ENCODE data around the gene ANKRD22. TPM values are rescaled to one million over a fixed set of nuclear protein-coding genes. Genes with fewer than 3 reads are reported as not detected.

ANKRD22 gene
- total and polyA plus RNA-seq, 2 donors from 2014 or later: 3.6 to 6.5 TPM

Other genes starting within 250 kb of the ANKRD22 start
- not detected for gene LIPF, start 187.4 kb downstream of the ANKRD22 start, total RNA-seq
- gene LIPF, start 187.4 kb downstream of the ANKRD22 start, polyA plus RNA-seq (ENCODE audit: insufficient read depth, low read depth, low replicate concordance): not detected
- gene LIPK, start 145.6 kb downstream of the ANKRD22 start, total RNA-seq: not detected
- gene LIPK, start 145.6 kb downstream of the ANKRD22 start, polyA plus RNA-seq (ENCODE audit: insufficient read depth, low read depth, low replicate concordance): not detected
- gene LIPN, start 91.8 kb downstream of the ANKRD22 start, total RNA-seq: 0.41 TPM
- gene LIPN, start 91.8 kb downstream of the ANKRD22 start, polyA plus RNA-seq (ENCODE audit: insufficient read depth, low read depth, low replicate concordance): not detected
- not detected for gene LIPM, start 49.1 kb downstream of the ANKRD22 start, total RNA-seq
- gene LIPM, start 49.1 kb downstream of the ANKRD22 start, polyA plus RNA-seq (ENCODE audit: insufficient read depth, low read depth, low replicate concordance): not detected
- gene STAMBPL1, start 28.4 kb upstream of the ANKRD22 start, total RNA-seq: 6.9 TPM
- 3.0 TPM for gene STAMBPL1, start 28.4 kb upstream of the ANKRD22 start, polyA plus RNA-seq (ENCODE audit: insufficient read depth, low read depth, low replicate concordance)
- 471 TPM for gene ACTA2, start 100.9 kb upstream of the ANKRD22 start, total RNA-seq
- 378 TPM for gene ACTA2, start 100.9 kb upstream of the ANKRD22 start, polyA plus RNA-seq (ENCODE audit: insufficient read depth, low read depth, low replicate concordance)
- gene FAS, start 139.0 kb upstream of the ANKRD22 start, total RNA-seq: 45.2 TPM
- 6.5 TPM for gene FAS, start 139.0 kb upstream of the ANKRD22 start, polyA plus RNA-seq (ENCODE audit: insufficient read depth, low read depth, low replicate concordance)

Data from kidney (tissue), 2 donors.